Pancreas (tissue), 10 donors: ENCODE measurements around the gene TOP3A. TPM values are rescaled to one million over a fixed set of nuclear protein-coding genes. Genes with fewer than 3 reads are reported as not detected.

Experiments used
- ATAC-seq, 4 donors: fragments of 200-7000 bp; cut with Tn5 transposase; one replicate each; pipeline versions ENCODE4 v1.8.0 to v1.9.1; 2020; ENCODE audit warnings: mild to moderate bottlenecking in 4 of 4, moderate library complexity in 4 of 4
- DNase-seq, 6 donors: peaks; one replicate each; pipeline ENCODE4 v3.0.0-alpha.2; 2020
- FAIRE-seq: peaks from 2 replicates; lab custom pipeline; 2012; peaks lifted over from hg19 to GRCh38; lab: Jason Lieb, UNC
- H3K27ac ChIP-seq, 4 donors: fragments of 200-600 bp; sonication (generic); 1 replicate in 3 of 4; 2 replicates in 1 of 4; pipeline versions ENCODE4 v1.5.0 to v1.8.0; 2020
- H3K27me3 ChIP-seq, 4 donors: fragments of 200-600 bp; one replicate each; pipeline ENCODE4 v1.8.0; 2021
- H3K36me3 ChIP-seq, 3 donors: fragments of 200-600 bp; sonication (generic) in 1 of 3; one replicate each; pipeline versions ENCODE4 v1.5.0 to v1.8.0; 2020 to 2021
- H3K4me1 ChIP-seq, 3 donors: fragments of 200-600 bp; one replicate each; pipeline ENCODE4 v1.8.0; 2021
- H3K4me3 ChIP-seq, 4 donors: fragments of 200-600 bp; sonication (generic) in 2 of 4; one replicate each; pipeline versions ENCODE4 v1.5.0 to v1.8.0; 2020 to 2021
- H3K9me3 ChIP-seq, 4 donors: fragments of 200-600 bp; one replicate each; pipeline ENCODE4 v1.8.0; 2021
- CTCF ChIP-seq, 4 donors: fragments of 200-600 bp; sonication (generic) in 3 of 4; IDR thresholded peaks; one replicate each; pipeline versions ENCODE4 v1.5.0 to v1.8.0; 2021; ENCODE audit warnings: antibody characterized with exemption in 4 of 4
- WGBS, 2 donors: extraction: QIAGEN DNeasy Blood & Tissue Kit; methylation state at CpG; one replicate each; pipeline ENCODE4 v1.1.7; 2013; 5-methylcytosine and 5-hydroxymethylcytosine counted together
- intact Hi-C, 3 donors: fragments of 100-400 bp; cut with DNase I; formaldehyde crosslinking; loops; one replicate each; pipeline versions ENCODE4 v1.11.1 to v1.14.2; 2022
- polyA plus RNA-seq, 2 donors: library from polyadenylated mRNA; stranded (reverse); fragments of 200-250 nt; gene quantifications; one replicate each; pipeline ENCODE4 v1.2.3, GENCODE V29; 2013
- total RNA-seq, 6 donors: library from RNA; stranded (reverse); fragmentation: NEBNext Ultra II Directional in 4 of 6; extraction: Animal tissue kit (Norgen Biotek cat#: 25700) in 4 of 6; gene quantifications; one replicate each; pipeline versions ENCODE4 v1.2.1 to v1.2.4, GENCODE V29; 2021 to 2023
- donor health status: healthy with polysubstance abuse.
- donor health status: DM: no; HTN: no; CAD: no; lungs with moderate emphysema.
- donor health status: DM: no; HTN: no; CAD: no.
- donor health status: control.
- donor health status: control.
- donor health status: Bipolar disorder and iron deficiency.
- donor health status: DM: yes; HTN: yes; CAD: no.
- donor health status: DM: no; HTN: no; CAD: no.
- donor health status: DM: no; HTN: no; CAD: no.
- donor health status: DM: yes; HTN: yes; CAD: no.

TOP3A gene
- total and polyA plus RNA-seq, 8 donors = 9.4 to 18.7 (median 12.2) TPM

DNA sequence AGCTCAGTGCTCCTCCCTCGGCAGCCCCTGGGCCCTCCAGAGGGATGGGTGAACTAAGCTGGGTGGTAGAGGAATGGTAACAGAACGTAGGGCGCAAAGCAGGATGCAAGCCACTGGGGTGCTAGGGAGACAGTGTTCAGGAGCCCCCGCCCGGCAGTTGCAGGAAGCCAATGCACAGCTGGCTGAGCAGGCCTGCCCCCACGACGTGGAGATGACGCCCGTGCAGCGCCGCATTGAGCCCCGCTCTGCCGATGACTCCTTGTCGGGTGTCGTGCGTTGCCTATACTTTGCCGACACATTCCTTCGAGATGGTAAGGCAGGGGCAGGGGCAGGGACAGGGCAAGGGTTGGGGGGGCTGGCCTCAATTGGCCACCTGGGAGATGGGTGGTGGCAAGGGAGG, 76.5 kb downstream of the TOP3A start:
- ATAC-seq (no peak), DNase-seq (peak in 1 of 6 donors; percentile 21), FAIRE-seq (no peak)
- H3K4me1 ChIP-seq = no peaks in the 10 kb centered on the region
- H3K9me3 ChIP-seq = no peaks in the 10 kb centered on the region
- no peaks in the 10 kb centered on the region for H3K27me3 ChIP-seq
- H3K27ac ChIP-seq = no peak overlapping the region
- H3K36me3 ChIP-seq = no peaks in the 10 kb centered on the region
- 94% methylated on average over 18 of the region's 18 CpGs for WGBS, 2 donors
- intact Hi-C loops = no loop called here
- no peak for TF ChIP-seq CTCF (IDR thresholded peaks at IDR 0.05)
- no peak overlapping the region for H3K4me3 ChIP-seq

GRCh38 chr17:18237461-18237860, 77.3 kb downstream of the TOP3A start:
- no peak for TF ChIP-seq CTCF (IDR thresholded peaks at IDR 0.05)
- Histone ChIP-seq H3K9me3 (no peaks in the 10 kb centered on the region), H3K27ac (no peak overlapping the region), H3K4me1 (no peaks in the 10 kb centered on the region), H3K27me3 (no peaks in the 10 kb centered on the region), H3K36me3 (no peaks in the 10 kb centered on the region), H3K4me3 (no peak overlapping the region)
- intact Hi-C loops = no loop called here
- DNase-seq (peak in 1 of 6 donors; percentile 59), ATAC-seq (no peak), FAIRE-seq (no peak)
- WGBS, 2 donors = 88 to 90% methylated on average over 20 of the region's 20 CpGs

- Histone ChIP-seq H3K27ac (no peak overlapping the region), H3K36me3 (no peaks in the 10 kb centered on the region), H3K4me1 (no peaks in the 10 kb centered on the region), H3K9me3 (no peaks in the 10 kb centered on the region), H3K4me3 (no peak overlapping the region), H3K27me3 (no peaks in the 10 kb centered on the region)
- no peak for FAIRE-seq
- WGBS, 2 donors = 90 to 92% methylated on average over 18 of the region's 18 CpGs
- no peak for ATAC-seq
- DNase-seq = no peak
- no peak for TF ChIP-seq CTCF (IDR thresholded peaks at IDR 0.05)
- intact Hi-C loops = no loop called here
Measured at GRCh38 chr17:18236494-18236893, 78.3 kb downstream of the TOP3A start.

DNA sequence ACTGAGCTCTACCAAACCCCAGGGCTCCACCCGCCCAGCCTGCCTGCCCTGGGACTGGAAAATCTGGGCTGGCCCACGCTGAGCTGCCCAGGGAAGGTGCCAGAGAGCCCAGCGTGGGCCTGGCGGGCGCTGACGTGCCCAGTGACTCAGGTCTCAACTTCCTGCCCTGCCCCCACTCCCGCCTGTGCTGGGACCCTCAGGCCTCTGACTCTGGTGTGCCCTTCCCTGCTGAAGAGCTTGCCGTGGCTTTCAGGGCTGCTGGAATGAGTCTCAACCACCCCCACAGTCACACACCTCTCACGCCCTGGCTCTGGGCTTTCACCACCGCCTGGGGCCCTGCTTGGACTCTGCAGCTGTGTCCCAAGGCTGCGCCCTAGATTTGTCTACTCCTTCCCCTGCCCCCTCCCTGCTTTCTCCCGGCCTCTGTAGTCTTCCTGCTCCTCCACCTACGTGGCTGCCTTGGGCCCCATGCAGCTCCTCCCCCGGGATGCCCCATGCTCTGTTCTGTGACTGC, 79.0 kb downstream of the TOP3A start:
- no peaks in the 10 kb centered on the region for H3K4me1 ChIP-seq
- FAIRE-seq = no peak
- H3K27ac ChIP-seq = no peak overlapping the region
- intact Hi-C loops = no loop called here
- 80 to 90% methylated on average over 14 of the region's 14 CpGs for WGBS, 2 donors
- H3K36me3 ChIP-seq = no peaks in the 10 kb centered on the region
- no peak for DNase-seq
- ATAC-seq = no peak
- no peaks in the 10 kb centered on the region for H3K27me3 ChIP-seq
- no peak overlapping the region for H3K4me3 ChIP-seq
- TF ChIP-seq CTCF (IDR thresholded peaks at IDR 0.05) = no peak
- H3K9me3 ChIP-seq = no peaks in the 10 kb centered on the region

DNA sequence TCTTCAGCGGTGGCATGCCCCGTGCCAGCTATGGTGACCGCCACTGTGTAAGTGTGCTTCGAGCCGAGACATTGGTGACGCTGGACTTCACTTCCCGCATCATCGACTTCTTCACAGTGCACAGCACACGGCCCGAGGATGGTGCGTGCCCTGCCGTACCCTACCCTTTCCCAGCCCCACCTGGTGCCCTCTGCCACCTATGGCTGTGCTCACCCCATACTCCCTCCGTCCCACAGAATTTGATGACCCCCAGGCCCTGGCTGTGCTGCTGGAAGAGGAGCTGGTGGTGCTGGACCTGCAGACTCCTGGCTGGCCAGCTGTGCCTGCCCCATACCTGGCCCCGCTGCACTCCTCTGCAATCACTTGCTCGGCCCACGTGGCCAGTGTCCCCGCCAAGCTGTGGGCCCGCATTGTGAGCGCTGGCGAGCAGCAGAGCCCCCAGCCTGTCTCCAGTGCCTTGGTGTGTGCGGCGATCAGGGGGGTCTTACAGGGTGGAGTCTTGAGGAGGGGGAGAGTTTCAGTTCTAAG, 79.9 kb downstream of the TOP3A start:
- DNase-seq = peak in 1 of 6 donors; percentile 64
- no peak overlapping the region for H3K27ac ChIP-seq
- H3K4me3 ChIP-seq = no peak overlapping the region
- TF ChIP-seq CTCF (IDR thresholded peaks at IDR 0.05) = no peak
- ATAC-seq = no peak
- no peaks in the 10 kb centered on the region for H3K4me1 ChIP-seq
- FAIRE-seq = no peak
- 93 to 95% methylated on average over 22 of the region's 22 CpGs for WGBS, 2 donors
- intact Hi-C loops = no loop called here
- H3K9me3 ChIP-seq = no peaks in the 10 kb centered on the region
- H3K36me3 ChIP-seq = no peaks in the 10 kb centered on the region
- no peaks in the 10 kb centered on the region for H3K27me3 ChIP-seq
